ENCODE results near the gene RUFY3.
"Not testable (repeated sequence)": the region's sequence is repeated elsewhere in the genome, so short reads cannot be mapped to it uniquely, and the experiment has no call there.

Gene RUFY3

DNA sequence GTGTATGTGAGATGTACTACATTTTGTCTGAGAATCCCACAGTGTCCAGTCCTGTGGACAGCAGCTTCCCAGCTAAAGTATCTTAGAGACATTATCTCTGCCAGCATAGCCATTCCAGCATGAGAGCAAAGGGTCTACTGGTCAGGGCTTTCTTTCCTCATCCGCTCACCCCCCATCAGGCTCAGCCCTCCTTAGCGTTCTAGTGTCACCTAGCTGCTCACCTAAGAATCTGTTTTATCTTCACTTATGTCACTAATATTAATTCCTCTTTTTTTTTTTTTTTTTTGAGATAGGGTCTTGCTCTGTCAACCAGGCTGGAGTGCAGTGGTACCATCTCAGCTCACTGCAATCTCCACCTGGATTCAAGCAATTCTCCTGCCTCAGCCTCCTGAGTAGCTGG lies 15.6 kb downstream of the RUFY3 start:
- no peak for DNase-seq (ENCODE audit: low read depth)

DNA sequence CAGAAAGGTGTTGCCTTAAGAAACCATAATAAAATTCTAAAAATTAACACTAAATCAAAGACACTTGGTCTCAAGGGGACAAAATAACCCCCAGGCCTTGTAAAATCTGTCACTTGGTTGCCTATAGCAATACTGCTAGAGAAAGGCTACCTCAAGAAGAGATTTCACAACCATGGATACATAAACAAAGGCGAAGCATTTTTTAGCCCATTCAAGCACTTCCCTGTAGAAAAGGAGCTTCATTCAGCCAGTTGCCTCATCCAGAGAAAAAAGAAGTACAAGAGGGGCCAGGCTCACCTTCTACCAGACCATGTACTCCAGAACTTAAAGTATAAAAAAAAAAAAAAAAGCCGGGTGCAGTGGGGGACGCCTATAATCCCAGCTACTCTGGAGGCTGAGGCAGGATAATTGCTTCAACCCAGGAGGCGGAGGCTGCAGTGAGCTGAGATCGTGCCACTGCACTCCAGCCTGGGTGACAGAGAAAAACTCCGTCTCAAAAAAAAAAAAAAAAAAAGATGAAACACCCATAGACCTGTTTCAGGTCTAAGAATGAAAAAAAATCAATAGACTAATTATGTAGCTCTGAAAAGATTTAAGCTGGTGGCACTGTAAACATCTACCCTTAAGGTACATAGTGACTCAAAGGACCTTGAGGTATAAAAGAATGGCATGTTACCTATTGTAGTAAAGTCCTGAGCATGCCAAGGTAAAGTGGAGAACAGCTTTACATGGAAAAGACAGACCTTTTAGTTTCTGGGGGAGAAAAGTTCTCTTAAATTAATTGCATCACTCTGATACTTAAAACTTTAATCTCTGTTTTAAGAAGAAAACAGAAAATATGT lies 18.0 kb downstream of the RUFY3 start:
- no peak for DNase-seq (ENCODE audit: low read depth)

GRCh38 chr4:70741867-70742658 lies 20.3 kb downstream of the RUFY3 start:
- DNase-seq (ENCODE audit: low read depth), result no peak

- DNase-seq (ENCODE audit: low read depth), result no peak
Observed at GRCh38 chr4:70743731-70744130, 22.0 kb downstream of the RUFY3 start.

DNA sequence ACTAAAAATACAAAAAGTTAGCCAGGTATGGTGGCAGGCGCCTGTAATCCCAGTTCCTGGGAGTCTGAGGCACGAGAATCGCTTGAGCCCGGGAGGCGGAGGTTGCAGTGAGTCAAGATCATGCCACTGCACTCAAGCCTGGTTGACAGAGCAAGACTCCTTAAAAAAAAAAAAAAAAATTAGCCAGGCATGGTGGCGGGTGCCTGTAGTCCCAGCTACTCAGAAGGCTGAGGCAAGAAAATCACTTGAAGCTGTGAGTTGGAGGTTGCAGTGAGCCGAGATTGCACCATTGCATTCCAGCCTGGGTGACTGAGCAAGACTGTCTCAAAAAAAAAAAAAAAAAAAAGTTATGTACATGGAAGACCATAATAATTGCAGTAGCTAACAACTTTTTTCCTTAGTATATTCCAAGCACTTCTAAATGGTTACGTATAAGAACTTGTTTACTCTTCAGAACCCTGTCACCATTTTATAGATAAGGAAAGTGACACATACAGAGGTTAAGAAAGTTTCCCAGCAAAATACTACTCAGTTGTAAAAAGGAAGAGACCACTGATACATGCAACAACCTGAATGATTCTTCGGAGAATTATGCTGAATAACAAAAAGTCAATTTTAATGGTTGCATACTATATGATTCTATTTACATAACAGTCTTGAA lies 24.5 kb downstream of the RUFY3 start:
- DNase-seq (ENCODE audit: low read depth), result no peak

- DNase-seq (ENCODE audit: low read depth), result no peak
Observed at GRCh38 chr4:70747874-70748273, 26.1 kb downstream of the RUFY3 start.

DNA sequence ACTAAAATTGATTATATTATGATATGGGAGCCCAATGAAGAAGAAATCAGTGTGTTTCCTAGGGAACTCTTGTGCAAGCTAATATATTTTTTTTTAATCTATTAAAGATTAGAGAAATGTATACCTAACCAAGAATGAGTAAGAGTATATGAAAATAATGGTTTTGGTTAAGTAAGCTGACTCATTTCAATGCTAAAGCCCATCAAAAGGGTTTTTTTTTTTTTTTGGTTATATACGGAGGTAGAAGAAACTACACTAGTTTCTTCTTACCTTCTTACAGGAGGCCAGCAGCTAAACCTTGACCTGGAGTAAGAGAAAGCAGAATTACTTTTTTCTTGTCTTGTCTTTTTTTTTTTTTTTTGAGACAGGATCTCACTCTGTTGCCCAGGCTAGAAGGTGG lies 27.5 kb downstream of the RUFY3 start:
- no peak for DNase-seq (ENCODE audit: low read depth)

GRCh38 chr4:70752236-70752635 lies 30.5 kb downstream of the RUFY3 start:
- no peak for DNase-seq (ENCODE audit: low read depth)

DNA sequence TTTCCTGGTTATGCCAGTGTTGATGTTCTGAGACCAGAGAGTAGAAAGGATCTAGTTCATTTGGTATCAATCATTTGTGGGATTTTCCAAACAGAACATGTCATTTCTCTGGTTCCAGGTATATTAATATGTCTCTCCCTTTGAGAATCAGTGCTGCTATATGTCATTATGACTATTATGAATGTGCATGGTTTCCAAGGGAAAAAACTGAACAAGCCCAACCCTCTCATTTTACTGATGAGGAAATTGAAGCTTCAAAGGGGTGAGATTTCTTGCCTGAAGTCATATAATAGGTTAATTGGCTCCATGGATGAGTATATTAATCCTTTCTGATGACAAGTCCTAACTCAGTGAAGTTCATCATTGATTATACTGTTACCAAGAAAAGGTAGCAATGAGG lies 31.9 kb downstream of the RUFY3 start:
- DNase-seq (ENCODE audit: low read depth), result no peak

GRCh38 chr4:70754470-70754869 lies 32.7 kb downstream of the RUFY3 start:
- DNase-seq (ENCODE audit: low read depth), result no peak

DNA sequence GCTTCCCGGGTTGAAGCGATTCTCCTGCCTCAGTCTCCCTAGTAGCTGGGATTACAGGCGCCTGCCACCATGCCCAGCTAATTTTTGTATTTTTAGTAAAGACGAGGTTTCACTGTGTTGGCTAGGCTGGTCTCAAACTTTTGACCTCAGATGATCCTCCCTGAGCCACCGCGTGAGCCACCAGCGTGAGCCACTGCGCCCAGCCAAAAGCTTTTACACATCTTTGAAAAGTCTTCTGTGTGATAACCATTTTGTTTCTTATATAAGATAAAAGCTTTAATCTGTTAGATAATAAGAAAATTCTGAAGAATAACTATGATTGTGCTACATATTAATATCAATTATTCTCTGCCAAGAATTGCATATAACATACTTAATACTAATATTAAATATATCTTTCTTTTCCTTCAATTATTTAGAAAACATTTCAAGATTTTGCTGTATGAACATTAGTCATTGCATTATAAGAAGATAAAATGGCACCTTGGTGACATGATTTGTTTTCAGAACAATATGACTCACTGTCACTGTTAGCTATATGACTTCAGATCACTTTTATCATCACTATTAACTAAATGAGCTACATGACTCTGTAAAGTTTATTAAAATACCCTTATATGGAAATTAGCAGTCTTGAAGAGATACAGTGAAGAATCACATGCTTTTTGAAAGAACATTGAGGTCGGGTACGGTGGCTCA lies 33.4 kb downstream of the RUFY3 start:
- DNase-seq (ENCODE audit: low read depth), result no peak

GRCh38 chr4:70759126-70759525 lies 37.4 kb downstream of the RUFY3 start:
- DNase-seq (ENCODE audit: low read depth), result no peak

DNA sequence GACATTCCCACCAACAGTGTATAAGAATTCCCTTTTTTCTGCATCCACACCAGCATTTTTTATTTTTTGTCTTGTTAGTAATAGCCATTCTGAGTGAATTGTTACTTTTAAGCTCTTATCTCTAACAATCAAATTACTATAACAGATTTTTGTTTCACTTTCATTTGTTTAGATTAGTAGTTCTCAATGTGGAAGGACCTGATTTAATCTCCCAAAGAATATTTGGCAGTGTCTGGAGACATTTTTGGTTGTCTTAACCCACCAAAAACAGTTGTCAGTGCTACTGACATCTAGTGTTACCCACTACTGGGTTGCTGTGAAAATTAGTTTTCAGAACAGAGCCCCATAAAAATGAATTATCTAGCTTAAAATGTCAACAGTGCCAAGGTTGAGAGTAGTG lies 37.9 kb downstream of the RUFY3 start:
- DNase-seq (ENCODE audit: low read depth), result no peak

- DNase-seq (ENCODE audit: low read depth), result no peak
Observed at GRCh38 chr4:70760662-70761061, 38.9 kb downstream of the RUFY3 start.

GRCh38 chr4:70761276-70761816 lies 39.6 kb downstream of the RUFY3 start:
- no peak for DNase-seq (ENCODE audit: low read depth)

GRCh38 chr4:70765368-70765767 lies 43.6 kb downstream of the RUFY3 start:
- no peak for DNase-seq (ENCODE audit: low read depth)

- no peak for DNase-seq (ENCODE audit: low read depth)
Observed at GRCh38 chr4:70768301-70768948, 46.7 kb downstream of the RUFY3 start.

DNA sequence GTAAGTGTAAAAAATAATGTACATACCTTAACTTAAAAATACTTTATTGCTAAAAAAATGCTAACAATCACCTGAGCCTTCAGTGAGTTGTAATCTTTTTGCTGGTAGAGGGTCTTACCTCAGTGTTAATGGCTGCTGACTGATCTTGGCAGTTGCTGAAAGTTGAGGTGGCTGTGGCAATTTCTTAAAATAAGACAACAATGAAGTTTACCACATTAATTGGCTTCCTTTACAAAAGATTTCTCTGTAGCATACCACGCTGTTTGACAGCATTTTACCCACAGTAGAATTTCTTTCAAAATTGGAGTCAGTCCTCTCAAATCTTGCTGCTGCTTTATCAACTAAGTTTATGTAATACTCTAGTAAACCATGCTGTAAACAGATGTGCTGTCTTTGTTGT lies 47.6 kb downstream of the RUFY3 start:
- DNase-seq (ENCODE audit: low read depth), result not testable (repeated sequence)

DNA sequence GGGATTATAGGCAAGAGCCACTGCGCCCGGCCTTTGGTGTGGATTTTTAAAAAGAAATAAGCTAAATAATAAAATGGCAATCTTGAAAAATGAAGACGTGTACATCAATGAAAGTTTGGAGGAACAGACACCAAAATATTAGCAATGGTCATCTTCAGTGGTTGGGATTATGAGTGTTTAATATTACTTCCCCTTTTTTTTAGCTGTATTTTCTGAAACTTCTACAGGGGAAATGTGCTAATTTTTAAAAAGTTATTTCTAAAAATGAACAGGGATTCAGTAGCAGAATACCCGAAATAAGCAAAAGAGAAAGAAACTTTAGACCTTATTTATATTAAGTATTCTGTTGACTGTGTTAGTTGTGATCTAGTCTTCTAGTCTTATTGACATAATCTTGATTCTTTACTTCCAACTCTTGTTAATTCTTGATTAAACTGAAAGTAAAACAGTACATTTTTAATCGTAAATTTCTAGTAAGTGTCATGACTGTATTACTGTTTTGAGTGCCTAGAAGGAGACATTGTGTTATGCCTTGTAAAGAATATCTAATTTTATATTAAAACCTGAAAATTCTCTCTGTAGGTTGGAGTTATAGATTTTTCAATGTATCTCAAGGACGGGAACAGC lies 51.3 kb downstream of the RUFY3 start:
- no peak for DNase-seq (ENCODE audit: low read depth)

DNA sequence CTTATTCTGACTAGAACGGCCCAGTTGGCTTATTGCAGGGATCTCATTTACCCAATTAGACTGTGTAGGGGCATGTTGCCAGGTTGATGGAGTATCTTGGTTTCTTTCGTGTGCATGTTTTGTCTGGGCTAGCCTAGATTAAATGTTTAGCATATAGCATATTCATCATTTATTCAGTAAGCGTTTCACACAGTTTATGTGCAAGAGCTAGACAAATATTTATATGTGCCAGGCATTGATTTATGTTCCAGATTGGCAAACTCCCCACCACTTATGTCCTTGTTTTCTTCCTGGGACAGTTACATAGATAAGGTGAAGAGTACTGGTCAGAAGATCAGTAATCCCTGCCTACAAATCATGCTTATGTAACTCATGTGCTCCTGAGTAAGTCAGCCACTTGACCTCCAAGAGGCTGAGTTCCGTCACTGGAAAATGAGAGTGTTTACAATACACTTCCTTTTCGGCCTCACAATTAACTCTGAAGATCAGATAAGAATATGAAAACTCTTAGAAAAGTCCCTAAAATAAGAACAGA lies 57.2 kb downstream of the RUFY3 start:
- no peak for DNase-seq (ENCODE audit: low read depth)

DNA sequence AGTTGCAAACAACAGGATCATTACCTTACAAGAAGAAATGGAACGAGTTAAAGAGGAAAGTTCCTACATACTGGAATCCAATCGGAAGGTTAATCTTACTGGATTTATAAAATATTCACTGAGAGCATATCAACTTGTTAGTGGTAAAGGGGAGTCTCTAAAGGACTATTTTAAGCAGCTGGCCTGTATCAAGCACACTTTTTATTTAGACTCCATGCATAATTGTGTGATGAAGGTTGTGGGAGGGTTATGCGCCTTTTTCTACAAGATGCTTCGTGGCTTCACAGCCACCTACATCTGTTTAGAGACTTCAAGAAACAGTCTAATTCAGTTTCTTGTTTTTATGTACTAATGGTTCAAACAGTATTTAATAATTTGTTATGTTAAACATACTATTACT lies 61.3 kb downstream of the RUFY3 start:
- no peak for DNase-seq (ENCODE audit: low read depth)
